OCI-LY3 (cell line): ENCODE results near the gene TMEM270.

Source experiments
- EZH2phosphoT487 ChIP-seq: fragments of 200-600 bp; shearing (Covaris generic); IDR thresholded peaks from 2 replicates; pipeline ENCODE4 v1.6.1; 2018; ENCODE audit warnings: antibody characterized with exemption, mixed run types, low read depth
- TF ChIP-seq, protein P1 (sequence below): fragments of 200-600, 300-600 bp; sonication (generic); IDR thresholded peaks from 2 replicates; pipeline ENCODE4 v1.5.1; 2014; ENCODE audit warnings: antibody characterized with exemption, low read length, low read depth

- TF ChIP-seq, protein P1, sequence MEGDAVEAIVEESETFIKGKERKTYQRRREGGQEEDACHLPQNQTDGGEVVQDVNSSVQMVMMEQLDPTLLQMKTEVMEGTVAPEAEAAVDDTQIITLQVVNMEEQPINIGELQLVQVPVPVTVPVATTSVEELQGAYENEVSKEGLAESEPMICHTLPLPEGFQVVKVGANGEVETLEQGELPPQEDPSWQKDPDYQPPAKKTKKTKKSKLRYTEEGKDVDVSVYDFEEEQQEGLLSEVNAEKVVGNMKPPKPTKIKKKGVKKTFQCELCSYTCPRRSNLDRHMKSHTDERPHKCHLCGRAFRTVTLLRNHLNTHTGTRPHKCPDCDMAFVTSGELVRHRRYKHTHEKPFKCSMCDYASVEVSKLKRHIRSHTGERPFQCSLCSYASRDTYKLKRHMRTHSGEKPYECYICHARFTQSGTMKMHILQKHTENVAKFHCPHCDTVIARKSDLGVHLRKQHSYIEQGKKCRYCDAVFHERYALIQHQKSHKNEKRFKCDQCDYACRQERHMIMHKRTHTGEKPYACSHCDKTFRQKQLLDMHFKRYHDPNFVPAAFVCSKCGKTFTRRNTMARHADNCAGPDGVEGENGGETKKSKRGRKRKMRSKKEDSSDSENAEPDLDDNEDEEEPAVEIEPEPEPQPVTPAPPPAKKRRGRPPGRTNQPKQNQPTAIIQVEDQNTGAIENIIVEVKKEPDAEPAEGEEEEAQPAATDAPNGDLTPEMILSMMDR: no peak
- no peak for TF ChIP-seq EZH2phosphoT487
Observed at GRCh38 chr7:73864981-73865711, 4.2 kb downstream of the TMEM270 start.
